Chondrocyte (in vitro differentiated cells): ENCODE data around the gene LCK. TPM values are rescaled to one million over a fixed set of nuclear protein-coding genes. Genes with fewer than 3 reads are reported as not detected.

Source experiments
- DNase-seq: peaks from one replicate; pipeline ENCODE4 v3.0.0; 2021; ENCODE audit warnings: mixed read lengths, low spot score
- H3K27ac Mint-ChIP-seq: one replicate; pipeline ENCODE4 v1.8.0; 2021; ENCODE audit warnings: mild to moderate bottlenecking, moderate library complexity, mixed read lengths; ENCODE audit not compliant: unreplicated experiment
- H3K27me3 Mint-ChIP-seq: 2 replicates; pipeline ENCODE4 v1.8.0; 2021; ENCODE audit warnings: low read depth, mixed read lengths
- H3K36me3 Mint-ChIP-seq: 2 replicates; pipeline ENCODE4 v1.8.0; 2021; ENCODE audit warnings: low read depth, mixed read lengths
- H3K4me1 Mint-ChIP-seq: 2 replicates; pipeline ENCODE4 v1.8.0; 2021; ENCODE audit warnings: low read depth, mild to moderate bottlenecking, mixed read lengths
- H3K4me3 Mint-ChIP-seq: one replicate; pipeline ENCODE4 v1.8.0; 2021; ENCODE audit warnings: mild to moderate bottlenecking, moderate library complexity, mixed read lengths; ENCODE audit not compliant: unreplicated experiment
- H3K9me3 Mint-ChIP-seq: 2 replicates; pipeline ENCODE4 v1.8.0; 2021; ENCODE audit warnings: low read depth, mixed read lengths
- total RNA-seq: library from RNA; stranded (reverse); gene quantifications from 3 replicates; pipeline ENCODE4 v1.2.1, GENCODE V29; 2021
- TF ChIP-seq, protein P1 (sequence below): fragments of 200-600 bp; sonication (generic); IDR thresholded peaks from 2 replicates; pipeline ENCODE4 v1.5.0; 2021; ENCODE audit warnings: antibody characterized with exemption, mild to moderate bottlenecking, moderate library complexity

The LCK gene
- total RNA-seq, 1 donor from 2014 or later: not detected

DNA sequence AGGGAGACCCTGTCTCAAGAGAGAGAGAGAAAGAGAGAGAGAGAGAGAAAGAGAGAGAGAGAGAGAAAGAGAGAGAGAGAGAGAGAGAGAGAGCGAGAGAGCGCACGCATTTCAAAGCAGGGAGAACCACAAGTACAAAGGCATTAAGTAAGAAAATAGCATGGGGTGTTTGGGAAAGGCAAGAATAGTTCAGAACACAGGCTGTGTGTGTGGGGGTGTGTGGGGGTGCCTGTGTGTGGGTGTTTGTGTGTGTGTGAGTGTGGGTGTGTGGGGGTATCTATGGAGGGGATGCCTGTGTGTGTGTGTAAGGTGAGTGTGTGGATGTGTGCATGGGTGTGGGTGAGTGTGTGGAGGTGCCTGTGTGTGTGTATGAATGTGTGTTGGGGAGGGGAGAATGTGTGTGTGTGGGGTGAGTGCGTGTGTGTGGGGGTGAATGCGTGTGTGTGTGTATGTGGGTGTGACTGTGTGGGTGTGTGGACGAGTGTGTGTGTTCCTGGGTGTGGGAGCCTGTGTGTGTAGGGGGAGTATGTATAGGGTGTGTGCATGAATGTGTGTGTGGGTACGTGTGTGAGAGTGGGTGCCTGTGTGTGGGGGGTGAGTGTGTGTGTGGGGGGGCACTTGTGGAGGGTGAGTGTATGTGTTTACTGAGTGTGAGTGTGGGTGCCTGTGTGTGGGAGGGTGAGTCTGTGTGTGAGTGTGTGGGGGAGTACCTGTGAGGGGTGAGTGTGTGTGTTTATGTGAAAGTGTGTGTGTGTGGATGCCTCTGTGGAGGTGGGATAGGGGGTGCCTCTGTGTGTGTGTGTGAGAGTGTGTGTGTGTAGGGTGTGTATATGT lies 21.7 kb downstream of the LCK start:
- Mint-ChIP-seq H3K27ac (no peak overlapping the region), H3K4me3 (no peak overlapping the region), H3K27me3 (peaks cover 12% of the 10 kb centered on the region), H3K36me3 (no peaks in the 10 kb centered on the region), H3K9me3 (no peaks in the 10 kb centered on the region), H3K4me1 (peaks cover 5% of the 10 kb centered on the region)
- no peak for DNase-seq
- TF ChIP-seq, protein P1, sequence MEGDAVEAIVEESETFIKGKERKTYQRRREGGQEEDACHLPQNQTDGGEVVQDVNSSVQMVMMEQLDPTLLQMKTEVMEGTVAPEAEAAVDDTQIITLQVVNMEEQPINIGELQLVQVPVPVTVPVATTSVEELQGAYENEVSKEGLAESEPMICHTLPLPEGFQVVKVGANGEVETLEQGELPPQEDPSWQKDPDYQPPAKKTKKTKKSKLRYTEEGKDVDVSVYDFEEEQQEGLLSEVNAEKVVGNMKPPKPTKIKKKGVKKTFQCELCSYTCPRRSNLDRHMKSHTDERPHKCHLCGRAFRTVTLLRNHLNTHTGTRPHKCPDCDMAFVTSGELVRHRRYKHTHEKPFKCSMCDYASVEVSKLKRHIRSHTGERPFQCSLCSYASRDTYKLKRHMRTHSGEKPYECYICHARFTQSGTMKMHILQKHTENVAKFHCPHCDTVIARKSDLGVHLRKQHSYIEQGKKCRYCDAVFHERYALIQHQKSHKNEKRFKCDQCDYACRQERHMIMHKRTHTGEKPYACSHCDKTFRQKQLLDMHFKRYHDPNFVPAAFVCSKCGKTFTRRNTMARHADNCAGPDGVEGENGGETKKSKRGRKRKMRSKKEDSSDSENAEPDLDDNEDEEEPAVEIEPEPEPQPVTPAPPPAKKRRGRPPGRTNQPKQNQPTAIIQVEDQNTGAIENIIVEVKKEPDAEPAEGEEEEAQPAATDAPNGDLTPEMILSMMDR: no peak

DNA sequence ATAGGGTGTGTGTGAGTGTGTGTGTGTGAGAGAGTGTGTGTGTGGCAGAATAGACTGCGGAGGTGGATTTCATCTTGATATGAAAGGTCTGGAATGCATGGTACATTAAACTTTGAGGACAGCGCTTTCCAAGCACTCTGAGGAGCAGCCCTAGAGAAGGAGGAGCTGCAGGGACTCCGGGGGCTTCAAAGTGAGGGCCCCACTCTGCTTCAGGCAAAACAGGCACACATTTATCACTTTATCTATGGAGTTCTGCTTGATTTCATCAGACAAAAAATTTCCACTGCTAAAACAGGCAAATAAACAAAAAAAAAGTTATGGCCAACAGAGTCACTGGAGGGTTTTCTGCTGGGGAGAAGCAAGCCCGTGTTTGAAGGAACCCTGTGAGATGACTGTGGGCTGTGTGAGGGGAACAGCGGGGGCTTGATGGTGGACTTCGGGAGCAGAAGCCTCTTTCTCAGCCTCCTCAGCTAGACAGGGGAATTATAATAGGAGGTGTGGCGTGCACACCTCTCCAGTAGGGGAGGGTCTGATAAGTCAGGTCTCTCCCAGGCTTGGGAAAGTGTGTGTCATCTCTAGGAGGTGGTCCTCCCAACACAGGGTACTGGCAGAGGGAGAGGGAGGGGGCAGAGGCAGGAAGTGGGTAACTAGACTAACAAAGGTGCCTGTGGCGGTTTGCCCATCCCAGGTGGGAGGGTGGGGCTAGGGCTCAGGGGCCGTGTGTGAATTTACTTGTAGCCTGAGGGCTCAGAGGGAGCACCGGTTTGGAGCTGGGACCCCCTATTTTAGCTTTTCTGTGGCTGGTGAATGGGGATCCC lies 22.5 kb downstream of the LCK start:
- no peak overlapping the region for H3K4me3 Mint-ChIP-seq
- no peak overlapping the region for H3K27ac Mint-ChIP-seq
- TF ChIP-seq, protein P1: no peak
- H3K27me3 Mint-ChIP-seq: peaks cover 15% of the 10 kb centered on the region
- peaks cover 5% of the 10 kb centered on the region for H3K4me1 Mint-ChIP-seq
- no peaks in the 10 kb centered on the region for H3K9me3 Mint-ChIP-seq
- no peak for DNase-seq
- H3K36me3 Mint-ChIP-seq: no peaks in the 10 kb centered on the region

DNA sequence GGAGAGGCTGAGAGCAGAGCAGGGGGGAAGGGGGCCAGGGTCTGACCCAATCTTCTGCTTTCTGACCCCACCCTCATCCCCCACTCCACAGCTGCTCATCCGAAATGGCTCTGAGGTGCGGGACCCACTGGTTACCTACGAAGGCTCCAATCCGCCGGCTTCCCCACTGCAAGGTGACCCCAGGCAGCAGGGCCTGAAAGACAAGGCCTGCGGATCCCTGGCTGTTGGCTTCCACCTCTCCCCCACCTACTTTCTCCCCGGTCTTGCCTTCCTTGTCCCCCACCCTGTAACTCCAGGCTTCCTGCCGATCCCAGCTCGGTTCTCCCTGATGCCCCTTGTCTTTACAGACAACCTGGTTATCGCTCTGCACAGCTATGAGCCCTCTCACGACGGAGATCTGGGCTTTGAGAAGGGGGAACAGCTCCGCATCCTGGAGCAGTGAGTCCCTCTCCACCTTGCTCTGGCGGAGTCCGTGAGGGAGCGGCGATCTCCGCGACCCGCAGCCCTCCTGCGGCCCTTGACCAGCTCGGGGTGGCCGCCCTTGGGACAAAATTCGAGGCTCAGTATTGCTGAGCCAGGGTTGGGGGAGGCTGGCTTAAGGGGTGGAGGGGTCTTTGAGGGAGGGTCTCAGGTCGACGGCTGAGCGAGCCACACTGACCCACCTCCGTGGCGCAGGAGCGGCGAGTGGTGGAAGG lies 23.7 kb downstream of the LCK start:
- no peak for DNase-seq
- H3K27me3 Mint-ChIP-seq: peaks cover 19% of the 10 kb centered on the region
- H3K4me3 Mint-ChIP-seq: no peak overlapping the region
- H3K4me1 Mint-ChIP-seq: peaks cover 5% of the 10 kb centered on the region
- H3K27ac Mint-ChIP-seq: no peak overlapping the region
- no peaks in the 10 kb centered on the region for H3K36me3 Mint-ChIP-seq
- TF ChIP-seq, protein P1: no peak
- H3K9me3 Mint-ChIP-seq: no peaks in the 10 kb centered on the region

DNA sequence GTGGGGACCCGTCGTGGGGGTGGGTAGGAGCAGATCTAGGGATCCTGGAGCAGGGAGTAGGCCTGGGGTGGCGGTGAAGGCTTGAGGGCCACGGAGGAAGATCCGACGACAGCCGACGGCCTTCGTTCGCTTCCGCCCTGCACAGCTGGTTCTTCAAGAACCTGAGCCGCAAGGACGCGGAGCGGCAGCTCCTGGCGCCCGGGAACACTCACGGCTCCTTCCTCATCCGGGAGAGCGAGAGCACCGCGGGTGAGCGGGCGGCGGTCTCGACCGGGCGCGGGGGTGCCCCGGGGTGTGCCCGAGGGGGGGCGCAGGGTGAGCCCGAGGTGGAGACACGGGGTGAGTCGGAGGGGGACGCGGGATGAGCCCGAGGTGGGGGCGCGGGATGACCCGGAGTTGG lies 24.4 kb downstream of the LCK start:
- H3K27me3 Mint-ChIP-seq: peaks cover 19% of the 10 kb centered on the region
- H3K36me3 Mint-ChIP-seq: no peaks in the 10 kb centered on the region
- H3K4me3 Mint-ChIP-seq: no peak overlapping the region
- no peak for DNase-seq
- TF ChIP-seq, protein P1: no peak
- H3K4me1 Mint-ChIP-seq: peaks cover 5% of the 10 kb centered on the region
- no peak overlapping the region for H3K27ac Mint-ChIP-seq
- no peaks in the 10 kb centered on the region for H3K9me3 Mint-ChIP-seq
